ENCODE data around the gene CAMK2B.

Gene CAMK2B

GRCh38 chr7:44265728-44266127 lies 59.7 kb downstream of the CAMK2B start:
- no peak overlapping the region for H3K4me3 ChIP-seq (ENCODE audit: low read depth, low read length)
- TF ChIP-seq CTCF (IDR thresholded peaks at IDR 0.05; ENCODE audit: control insufficient read depth, extremely low read depth, insufficient read depth), result no peak
- DNase-seq (ENCODE audit: low read depth), result no peak

DNA sequence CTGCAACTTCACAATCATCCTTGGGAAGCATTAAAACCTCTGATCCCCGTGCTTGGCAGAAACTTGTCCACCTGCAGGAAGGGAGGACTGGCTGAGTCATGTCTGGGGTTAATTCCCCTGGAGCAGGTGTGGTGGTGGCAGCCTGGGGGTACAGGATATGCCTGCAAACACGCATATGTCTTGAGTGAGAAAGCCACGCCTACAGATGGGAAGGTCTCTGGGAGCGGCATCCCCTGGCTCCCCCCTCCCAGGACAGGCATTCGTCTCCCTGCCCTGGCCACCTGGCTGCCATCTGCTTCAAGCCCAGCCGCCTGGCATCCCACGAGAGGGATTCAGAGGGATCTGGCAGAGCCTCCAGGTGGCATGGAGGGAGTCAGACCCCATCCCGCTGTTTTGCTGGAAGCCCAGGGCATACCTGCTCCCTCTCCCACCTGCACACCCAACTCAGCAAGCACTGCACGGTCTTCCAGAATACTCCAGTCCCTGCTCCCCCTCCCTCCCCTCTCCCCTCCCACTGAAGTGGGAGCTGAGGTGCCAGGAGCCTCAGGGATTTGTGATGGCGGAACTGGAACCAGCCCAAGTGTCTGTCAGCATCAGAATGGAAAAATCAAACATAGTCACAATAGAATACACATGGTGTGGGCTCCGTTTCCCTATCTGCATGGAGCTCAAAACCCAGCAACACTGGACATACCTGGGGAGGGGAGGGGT lies 61.0 kb downstream of the CAMK2B start:
- no peak for DNase-seq (ENCODE audit: low read depth)
- H3K4me3 ChIP-seq (ENCODE audit: low read depth, low read length), result no peak overlapping the region
- TF ChIP-seq CTCF (IDR thresholded peaks at IDR 0.05; ENCODE audit: control insufficient read depth, extremely low read depth, insufficient read depth), result no peak

- no peak overlapping the region for H3K4me3 ChIP-seq (ENCODE audit: low read depth, low read length)
- DNase-seq (ENCODE audit: low read depth), result no peak
- no peak for TF ChIP-seq CTCF (IDR thresholded peaks at IDR 0.05; ENCODE audit: control insufficient read depth, extremely low read depth, insufficient read depth)
These were observed 61.9 kb downstream of the CAMK2B start for GRCh38 chr7:44263326-44264082.

DNA sequence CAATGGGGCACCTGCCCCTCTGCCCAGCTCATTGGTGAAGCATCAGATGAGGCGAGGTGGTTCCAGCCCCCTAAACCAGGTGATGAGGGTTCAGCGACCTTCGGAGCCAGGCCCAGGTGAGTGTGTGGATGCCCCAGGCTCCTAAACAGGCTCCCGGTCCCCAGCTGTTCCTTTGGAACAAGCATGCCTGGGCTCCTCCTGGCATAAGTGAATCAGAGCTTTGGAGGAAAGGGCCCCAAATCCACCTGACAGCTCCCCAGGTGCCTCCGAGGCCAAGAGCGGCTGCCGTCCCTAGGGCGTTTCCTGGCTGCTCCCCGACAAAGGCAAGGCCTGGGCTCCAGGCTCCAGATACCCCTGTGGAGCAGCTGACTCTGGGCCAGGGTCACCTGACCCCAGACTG lies 63.4 kb downstream of the CAMK2B start:
- no peak for DNase-seq (ENCODE audit: low read depth)
- no peak for TF ChIP-seq CTCF (IDR thresholded peaks at IDR 0.05; ENCODE audit: control insufficient read depth, extremely low read depth, insufficient read depth)
- H3K4me3 ChIP-seq (ENCODE audit: low read depth, low read length), result no peak overlapping the region

DNA sequence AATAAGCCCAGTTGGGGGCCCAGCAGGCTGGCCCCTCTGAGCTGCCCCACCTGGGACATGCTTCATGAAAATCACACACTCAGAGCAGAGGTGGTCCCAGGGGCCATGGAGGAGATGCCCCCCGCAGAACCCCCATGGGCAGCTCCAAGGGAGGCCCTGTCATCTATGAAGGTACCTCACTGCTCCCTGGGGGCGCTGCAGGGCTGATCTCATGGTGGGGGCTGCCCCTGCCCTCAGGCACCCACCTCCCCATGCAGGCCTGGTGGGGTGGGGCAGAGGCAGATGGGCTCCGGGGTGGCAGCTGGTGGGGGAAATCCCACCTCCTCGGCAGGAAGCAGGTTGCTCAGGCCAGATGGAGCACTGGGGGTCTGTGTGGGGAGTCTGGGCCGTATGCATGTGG lies 64.2 kb downstream of the CAMK2B start:
- no peak for DNase-seq (ENCODE audit: low read depth)
- no peak overlapping the region for H3K4me3 ChIP-seq (ENCODE audit: low read depth, low read length)
- TF ChIP-seq CTCF (IDR thresholded peaks at IDR 0.05; ENCODE audit: control insufficient read depth, extremely low read depth, insufficient read depth), result no peak

- TF ChIP-seq CTCF (IDR thresholded peaks at IDR 0.05; ENCODE audit: control insufficient read depth, extremely low read depth, insufficient read depth), result no peak
- no peak overlapping the region for H3K4me3 ChIP-seq (ENCODE audit: low read depth, low read length)
- DNase-seq (ENCODE audit: low read depth), result peak; percentile 11
These were observed 65.6 kb downstream of the CAMK2B start for GRCh38 chr7:44259547-44260457.
